GM23338 (cell line): ENCODE data around the gene IL5RA.

Source experiments
- CREB1 ChIP-seq: fragments of 250-450 bp; sonication (Bioruptor Pico); IDR thresholded peaks from 2 replicates; pipeline ENCODE4 v1.5.0; 2020; ENCODE audit warnings: low read depth, mild to moderate bottlenecking, moderate library complexity
- CTCF ChIP-seq, 2 experiments: fragments of 200-600 bp in 1 of 2; sonication (generic) in 1 of 2; conservative IDR thresholded peaks; 2 replicates each; pipeline versions ENCODE4 v1.5.1 to v1.6.1; 2016 to 2017; ENCODE audit warnings: antibody characterized with exemption in 2 of 2, low read depth in 2 of 2, mild to moderate bottlenecking in 2 of 2, moderate library complexity in 1 of 2
- ETS1 ChIP-seq: IDR thresholded peaks from 2 replicates; pipeline ENCODE4 v1.6.1; 2016; ENCODE audit warnings: antibody characterized with exemption
- EZH2 ChIP-seq: fragments of 200-600 bp; sonication (generic); IDR thresholded peaks from one replicate; pipeline ENCODE4 v1.8.0; 2017; ENCODE audit warnings: antibody characterized with exemption, mild to moderate bottlenecking, low read depth; ENCODE audit not compliant: unreplicated experiment
- EZH2phosphoT487 ChIP-seq: fragments of 200-600 bp; sonication (generic); IDR thresholded peaks from one replicate; pipeline ENCODE4 v1.8.1; 2018; ENCODE audit warnings: antibody characterized with exemption; ENCODE audit not compliant: unreplicated experiment
- JUNB ChIP-seq: IDR thresholded peaks from one replicate; pipeline ENCODE4 v1.6.1; 2016; ENCODE audit warnings: antibody characterized with exemption; ENCODE audit not compliant: unreplicated experiment
- NANOG ChIP-seq: IDR thresholded peaks from 2 replicates; pipeline ENCODE4 v1.6.1; 2016; ENCODE audit warnings: antibody characterized with exemption, borderline replicate concordance
- POLR2AphosphoS5 ChIP-seq: IDR thresholded peaks from 2 replicates; pipeline ENCODE4 v1.6.1; 2016; ENCODE audit warnings: antibody characterized with exemption, low read depth
- REST ChIP-seq: IDR thresholded peaks from one replicate; pipeline ENCODE4 v1.6.1; 2018; ENCODE audit warnings: antibody characterized with exemption; ENCODE audit not compliant: unreplicated experiment
- STAT1 ChIP-seq: IDR thresholded peaks from one replicate; pipeline ENCODE4 v1.6.1; 2016; ENCODE audit warnings: antibody characterized with exemption; ENCODE audit not compliant: unreplicated experiment
- ZNF114 ChIP-seq: fragments of 250-450 bp; sonication (Bioruptor Pico); IDR thresholded peaks from 2 replicates; pipeline ENCODE4 v1.5.0; 2020; ENCODE audit warnings: mild to moderate bottlenecking, moderate library complexity
- ZNF462 ChIP-seq: fragments of 250-450 bp; sonication (Bioruptor Pico); IDR thresholded peaks from 2 replicates; pipeline ENCODE4 v1.5.0; 2020; ENCODE audit warnings: mild to moderate bottlenecking, moderate library complexity

GRCh38 chr3:3110299-3110630, at the start of gene IL5RA:
- no peak for TF ChIP-seq EZH2
- TF ChIP-seq POLR2AphosphoS5, result no peak
- TF ChIP-seq CTCF (conservative IDR thresholded peaks at IDR 0.05; ENCODE audit: low read depth in 2 of 2), result no peak
- TF ChIP-seq EZH2phosphoT487, result no peak
- TF ChIP-seq REST, result no peak
- no peak for TF ChIP-seq ETS1
- TF ChIP-seq NANOG, result no peak
- TF ChIP-seq CREB1 (CRISPR knock-in tag), result no peak
- TF ChIP-seq ZNF462 (CRISPR knock-in tag), result no peak
- no peak for TF ChIP-seq ZNF114 (CRISPR knock-in tag)
- TF ChIP-seq JUNB, result no peak
- no peak for TF ChIP-seq STAT1
